Activated naive CD4-positive, alpha-beta T cell treated with anti-CD3 and anti-CD28 coated beads, Interleukin-2, amount 50 U/mL, for 24 hours (primary cell): Measurements from ENCODE around the gene CIB1.

Source experiments
- H3K27ac Mint-ChIP-seq: one replicate; pipeline ENCODE4 v1.8.0; 2021; ENCODE audit warnings: mild to moderate bottlenecking, mixed read lengths
- H3K27me3 Mint-ChIP-seq: one replicate; pipeline ENCODE4 v1.8.0; 2021; ENCODE audit warnings: mixed read lengths
- H3K36me3 Mint-ChIP-seq: one replicate; pipeline ENCODE4 v1.8.0; 2021; ENCODE audit warnings: mixed read lengths
- H3K4me1 Mint-ChIP-seq: one replicate; pipeline ENCODE4 v1.8.0; 2021; ENCODE audit warnings: mixed read lengths
- H3K4me3 Mint-ChIP-seq: one replicate; pipeline ENCODE4 v1.8.0; 2021; ENCODE audit warnings: mild to moderate bottlenecking, mixed read lengths
- H3K9me3 Mint-ChIP-seq: one replicate; pipeline ENCODE4 v1.8.0; 2021; ENCODE audit warnings: mixed read lengths

The CIB1 gene

GRCh38 chr15:90228960-90229359 lies 4.8 kb downstream of the CIB1 start:
- H3K27ac Mint-ChIP-seq = no peak overlapping the region
- no peaks in the 10 kb centered on the region for H3K27me3 Mint-ChIP-seq
- no peaks in the 10 kb centered on the region for H3K9me3 Mint-ChIP-seq
- peaks cover 44% of the 10 kb centered on the region for H3K4me1 Mint-ChIP-seq
- H3K4me3 Mint-ChIP-seq = no peak overlapping the region
- H3K36me3 Mint-ChIP-seq = peaks cover 16% of the 10 kb centered on the region

GRCh38 chr15:90227816-90228772 lies 5.6 kb downstream of the CIB1 start:
- Mint-ChIP-seq H3K27ac (no peak overlapping the region), H3K36me3 (peaks cover 16% of the 10 kb centered on the region), H3K4me3 (no peak overlapping the region), H3K27me3 (no peaks in the 10 kb centered on the region), H3K4me1 (peaks cover 44% of the 10 kb centered on the region), H3K9me3 (no peaks in the 10 kb centered on the region)

- Mint-ChIP-seq H3K4me1 (peaks cover 38% of the 10 kb centered on the region), H3K27ac (no peak overlapping the region), H3K27me3 (no peaks in the 10 kb centered on the region), H3K36me3 (peaks cover 13% of the 10 kb centered on the region), H3K4me3 (no peak overlapping the region), H3K9me3 (no peaks in the 10 kb centered on the region)
Observed at GRCh38 chr15:90227336-90227735, 6.4 kb downstream of the CIB1 start.

GRCh38 chr15:90225504-90226234 lies 8.1 kb downstream of the CIB1 start:
- Mint-ChIP-seq H3K27ac (peak overlapping the region; percentile 59), H3K4me3 (no peak overlapping the region), H3K27me3 (no peaks in the 10 kb centered on the region), H3K4me1 (peaks cover 21% of the 10 kb centered on the region), H3K36me3 (peaks cover 4% of the 10 kb centered on the region), H3K9me3 (no peaks in the 10 kb centered on the region)

GRCh38 chr15:90225047-90225446 lies 8.7 kb downstream of the CIB1 start:
- no peak overlapping the region for H3K4me3 Mint-ChIP-seq

GRCh38 chr15:90223441-90224165 lies 10.1 kb downstream of the CIB1 start:
- no peaks in the 10 kb centered on the region for H3K36me3 Mint-ChIP-seq
- no peak overlapping the region for H3K27ac Mint-ChIP-seq
- no peaks in the 10 kb centered on the region for H3K27me3 Mint-ChIP-seq
- H3K4me1 Mint-ChIP-seq = peaks cover 16% of the 10 kb centered on the region
- no peaks in the 10 kb centered on the region for H3K9me3 Mint-ChIP-seq
- no peak overlapping the region for H3K4me3 Mint-ChIP-seq

More at GRCh38 chr15:90225047-90225446, 8.7 kb downstream of the CIB1 start:
- Mint-ChIP-seq H3K36me3 (peaks cover 4% of the 10 kb centered on the region), H3K27ac (no peak overlapping the region), H3K9me3 (no peaks in the 10 kb centered on the region), H3K4me1 (peaks cover 16% of the 10 kb centered on the region), H3K27me3 (no peaks in the 10 kb centered on the region)

GRCh38 chr15:90222547-90222946 lies 11.2 kb downstream of the CIB1 start:
- Mint-ChIP-seq H3K27ac (no peak overlapping the region), H3K9me3 (no peaks in the 10 kb centered on the region), H3K27me3 (no peaks in the 10 kb centered on the region), H3K36me3 (no peaks in the 10 kb centered on the region), H3K4me3 (no peak overlapping the region), H3K4me1 (peaks cover 17% of the 10 kb centered on the region)

- Mint-ChIP-seq H3K36me3 (no peaks in the 10 kb centered on the region), H3K27me3 (no peaks in the 10 kb centered on the region), H3K9me3 (no peaks in the 10 kb centered on the region), H3K4me1 (peaks cover 17% of the 10 kb centered on the region), H3K4me3 (no peak overlapping the region), H3K27ac (no peak overlapping the region)
Observed at GRCh38 chr15:90221246-90221900, 12.4 kb downstream of the CIB1 start.

GRCh38 chr15:90219421-90220141 lies 14.2 kb downstream of the CIB1 start:
- H3K27ac Mint-ChIP-seq = no peak overlapping the region
- H3K27me3 Mint-ChIP-seq = no peaks in the 10 kb centered on the region
- no peaks in the 10 kb centered on the region for H3K36me3 Mint-ChIP-seq
- peaks cover 17% of the 10 kb centered on the region for H3K4me1 Mint-ChIP-seq
- no peaks in the 10 kb centered on the region for H3K9me3 Mint-ChIP-seq
- H3K4me3 Mint-ChIP-seq = no peak overlapping the region

- no peak overlapping the region for H3K4me3 Mint-ChIP-seq
- no peaks in the 10 kb centered on the region for H3K27me3 Mint-ChIP-seq
- no peaks in the 10 kb centered on the region for H3K9me3 Mint-ChIP-seq
- peaks cover 20% of the 10 kb centered on the region for H3K4me1 Mint-ChIP-seq
- H3K27ac Mint-ChIP-seq = no peak overlapping the region
- no peaks in the 10 kb centered on the region for H3K36me3 Mint-ChIP-seq
Observed at GRCh38 chr15:90217671-90218394, 15.9 kb downstream of the CIB1 start.

GRCh38 chr15:90214553-90215196 lies 19.1 kb downstream of the CIB1 start:
- Mint-ChIP-seq H3K9me3 (no peaks in the 10 kb centered on the region), H3K27ac (no peak overlapping the region), H3K27me3 (no peaks in the 10 kb centered on the region), H3K4me3 (no peak overlapping the region), H3K4me1 (peaks cover 28% of the 10 kb centered on the region), H3K36me3 (no peaks in the 10 kb centered on the region)

GRCh38 chr15:90213818-90214204 lies 19.9 kb downstream of the CIB1 start:
- Mint-ChIP-seq H3K4me3 (no peak overlapping the region), H3K9me3 (no peaks in the 10 kb centered on the region), H3K36me3 (no peaks in the 10 kb centered on the region), H3K4me1 (peaks cover 22% of the 10 kb centered on the region), H3K27me3 (no peaks in the 10 kb centered on the region), H3K27ac (no peak overlapping the region)

- no peak overlapping the region for H3K4me3 Mint-ChIP-seq
- no peaks in the 10 kb centered on the region for H3K9me3 Mint-ChIP-seq
- peak overlapping the region; percentile 41 for H3K27ac Mint-ChIP-seq
Observed at GRCh38 chr15:90213122-90213817, 20.5 kb downstream of the CIB1 start.

More at GRCh38 chr15:90213122-90213817, 20.5 kb downstream of the CIB1 start:
- H3K4me1 Mint-ChIP-seq = peaks cover 19% of the 10 kb centered on the region
- H3K27me3 Mint-ChIP-seq = no peaks in the 10 kb centered on the region
- no peaks in the 10 kb centered on the region for H3K36me3 Mint-ChIP-seq
